Esophagus muscularis mucosa (tissue), 4 donors: ENCODE measurements around the gene LHFPL2. TPM values are rescaled to one million over a fixed set of nuclear protein-coding genes. Genes with fewer than 3 reads are reported as not detected.
A peak's percentile ranks its signal among the peaks of the same experiment; 100 is the strongest.

ENCODE experiments used
- DNase-seq: peaks from one replicate; pipeline ENCODE4 v3.0.0-alpha.2; 2017; ENCODE audit errors: extremely low spot score
- H3K27ac ChIP-seq, 4 donors: fragments of 200-600 bp; sonication (generic); replicated peaks in 1 of 4; 1 replicate in 3 of 4; 2 replicates in 1 of 4; pipeline ENCODE4 v1.5.1; 2016 to 2019; ENCODE audit warnings: mild to moderate bottlenecking in 1 of 4
- H3K27me3 ChIP-seq, 4 donors: fragments of 200-600 bp; sonication (generic); one replicate each; pipeline versions ENCODE4 v1.5.1 to v1.6.0; 2016 to 2019
- H3K36me3 ChIP-seq, 4 donors: fragments of 200-600 bp; sonication (generic); one replicate each; pipeline ENCODE4 v1.5.1; 2016 to 2019
- H3K4me1 ChIP-seq, 4 donors: fragments of 200-600 bp; sonication (generic); one replicate each; pipeline ENCODE4 v1.5.1; 2016 to 2019
- H3K4me3 ChIP-seq, 4 donors: fragments of 200-600 bp; sonication (generic); 1 replicate in 2 of 4; 2 replicates in 2 of 4; pipeline ENCODE4 v1.5.1; 2016 to 2019; ENCODE audit warnings: mild to moderate bottlenecking in 4 of 4, moderate library complexity in 1 of 4
- H3K9me3 ChIP-seq, 4 donors: fragments of 200-600 bp; sonication (generic); 1 replicate in 3 of 4; 2 replicates in 1 of 4; pipeline ENCODE4 v1.5.1; 2016 to 2019
- CTCF ChIP-seq, 3 experiments: fragments of 200-600 bp in 2 of 3; fragments of 450-650 bp in 1 of 3; sonication (generic) in 2 of 3; IDR thresholded peaks; one replicate each; pipeline ENCODE4 v1.5.1; 2017 to 2019; ENCODE audit warnings: antibody characterized with exemption in 3 of 3, mild to moderate bottlenecking in 2 of 3, moderate library complexity in 1 of 3
- EP300 ChIP-seq: sonication (generic); formaldehyde crosslinking; IDR thresholded peaks from one replicate; pipeline ENCODE4 v1.6.1; 2017; ENCODE audit warnings: antibody characterized with exemption
- POLR2A ChIP-seq: fragments of 450-650 bp; IDR thresholded peaks from one replicate; pipeline ENCODE4 v1.6.1; 2017; ENCODE audit warnings: antibody characterized with exemption, moderate library complexity, mild to moderate bottlenecking, low read depth
- POLR2AphosphoS5 ChIP-seq, 2 donors: sonication (generic); formaldehyde crosslinking; IDR thresholded peaks; one replicate each; pipeline ENCODE4 v1.6.1; 2017; ENCODE audit warnings: antibody characterized with exemption in 2 of 2
- WGBS: methylation state at CpG from one replicate; pipeline ENCODE4 v1.1.5; 2018; 5-methylcytosine and 5-hydroxymethylcytosine counted together
- intact Hi-C: fragments of 100-400 bp; cut with DNase I; formaldehyde crosslinking; loops from one replicate; pipeline ENCODE4 v1.15.1; 2023
- total RNA-seq, 4 donors: library from RNA; depleted of rRNA; stranded (reverse); fragments of >200 nt; gene quantifications; one replicate each; pipeline versions ENCODE4 v1.1.0 to v1.2.1, GENCODE V29; 2016

Gene LHFPL2
- total RNA-seq, 4 donors from 2014 or later: 24.1 to 40.9 (median 28.1) TPM

- Histone ChIP-seq H3K4me3 (no peak overlapping the region), H3K4me1 (peaks cover 30 to 69% (median 57%) of the 10 kb centered on the region in 4 donors), H3K36me3 (no peaks in the 10 kb centered on the region), H3K27ac (peak overlapping the region; percentile 65 to 77 (median 67)), H3K9me3 (no peaks in the 10 kb centered on the region), H3K27me3 (no peaks in the 10 kb centered on the region)
- TF ChIP-seq EP300: no peak
- peak in 1 of 2 donors; percentile 11 for TF ChIP-seq POLR2AphosphoS5 (IDR thresholded peaks at IDR 0.05)
- no peak for TF ChIP-seq POLR2A
- intact Hi-C loops: loop anchor here (10.0 kb wide), 1 partner anchor 276 kb away; no protein-coding TSS in a partner anchor
- WGBS: 83% methylated on average over 5 of the region's 5 CpGs
- no peak for DNase-seq
Observed at GRCh38 chr5:78549043-78549442, 99.5 kb downstream of the LHFPL2 start.

- WGBS: 60% methylated on average over 21 of the region's 21 CpGs
- no peaks in the 10 kb centered on the region for H3K9me3 ChIP-seq
- peak overlapping the region; percentile 65 to 77 (median 67) for H3K27ac ChIP-seq
- peaks cover 32 to 70% (median 53%) of the 10 kb centered on the region in 4 donors for H3K4me1 ChIP-seq
- TF ChIP-seq EP300 (no peak), CTCF (IDR thresholded peaks at IDR 0.05) (no peak), POLR2AphosphoS5 (IDR thresholded peaks at IDR 0.05) (peak; percentile 58 to 69)
- DNase-seq: peak; percentile 95
- no peak overlapping the region for H3K4me3 ChIP-seq
- intact Hi-C loops: loop anchor here (10.0 kb wide), 1 partner anchor 277 kb away; no protein-coding TSS in a partner anchor
- no peaks in the 10 kb centered on the region for H3K27me3 ChIP-seq
- no peaks in the 10 kb centered on the region for H3K36me3 ChIP-seq
Observed at GRCh38 chr5:78547731-78548615, 100.6 kb downstream of the LHFPL2 start.

- WGBS: 57% methylated on average over 5 of the region's 5 CpGs
- H3K36me3 ChIP-seq: no peaks in the 10 kb centered on the region
- intact Hi-C loops: loop anchor here (10.0 kb wide), 1 partner anchor 278 kb away; no protein-coding TSS in a partner anchor
- no peaks in the 10 kb centered on the region for H3K9me3 ChIP-seq
- H3K27me3 ChIP-seq: no peaks in the 10 kb centered on the region
- no peak for DNase-seq
- H3K4me3 ChIP-seq: no peak overlapping the region
- TF ChIP-seq CTCF (IDR thresholded peaks at IDR 0.05) (no peak), POLR2AphosphoS5 (IDR thresholded peaks at IDR 0.05) (peak in 1 of 2 donors; percentile 6), EP300 (no peak), POLR2A (no peak)
- peaks cover 32 to 76% (median 53%) of the 10 kb centered on the region in 4 donors for H3K4me1 ChIP-seq
- H3K27ac ChIP-seq: peak overlapping the region; percentile 65 to 77 (median 67)
Observed at GRCh38 chr5:78547183-78547582, 101.4 kb downstream of the LHFPL2 start.

GRCh38 chr5:78546276-78546996, 102.1 kb downstream of the LHFPL2 start:
- H3K27ac ChIP-seq: peak overlapping the region; percentile 65 to 77 (median 67)
- no peaks in the 10 kb centered on the region for H3K27me3 ChIP-seq
- intact Hi-C loops: loop anchor here (10.0 kb wide), 1 partner anchor 278 kb away; no protein-coding TSS in a partner anchor
- no peak overlapping the region for H3K4me3 ChIP-seq
- TF ChIP-seq POLR2AphosphoS5 (IDR thresholded peaks at IDR 0.05) (no peak), CTCF (IDR thresholded peaks at IDR 0.05) (no peak), POLR2A (no peak), EP300 (no peak)
- H3K9me3 ChIP-seq: no peaks in the 10 kb centered on the region
- no peak for DNase-seq
- 71% methylated on average over 8 of the region's 8 CpGs for WGBS
- H3K36me3 ChIP-seq: no peaks in the 10 kb centered on the region
- H3K4me1 ChIP-seq: peaks cover 32 to 79% (median 55%) of the 10 kb centered on the region in 4 donors

- intact Hi-C loops: loop anchor here (10.0 kb wide), 1 partner anchor 279 kb away; no protein-coding TSS in a partner anchor
- WGBS: 98% methylated on average over 7 of the region's 7 CpGs
- Histone ChIP-seq H3K27me3 (no peaks in the 10 kb centered on the region), H3K36me3 (no peaks in the 10 kb centered on the region), H3K4me1 (peaks cover 38 to 83% (median 54%) of the 10 kb centered on the region in 4 donors), H3K9me3 (no peaks in the 10 kb centered on the region), H3K27ac (peak overlapping the region in 2 of 4 donors; percentile 2 to 5), H3K4me3 (no peak overlapping the region)
- no peak for DNase-seq
- TF ChIP-seq CTCF (IDR thresholded peaks at IDR 0.05) (no peak), POLR2A (no peak), POLR2AphosphoS5 (IDR thresholded peaks at IDR 0.05) (no peak), EP300 (no peak)
Observed at GRCh38 chr5:78545406-78545805, 103.2 kb downstream of the LHFPL2 start.
